Measurements from ENCODE around the gene JAZF1. TPM values are rescaled to one million over a fixed set of nuclear protein-coding genes. Genes with fewer than 3 reads are reported as not detected.

The JAZF1 gene
- total and polyA plus RNA-seq, 10 of the 15 experiments (the other 5 are each of a cell fraction or from before 2014, with no cell fraction given): 0.04 to 0.82 (median 0.15) TPM; not detected in 3

DNA sequence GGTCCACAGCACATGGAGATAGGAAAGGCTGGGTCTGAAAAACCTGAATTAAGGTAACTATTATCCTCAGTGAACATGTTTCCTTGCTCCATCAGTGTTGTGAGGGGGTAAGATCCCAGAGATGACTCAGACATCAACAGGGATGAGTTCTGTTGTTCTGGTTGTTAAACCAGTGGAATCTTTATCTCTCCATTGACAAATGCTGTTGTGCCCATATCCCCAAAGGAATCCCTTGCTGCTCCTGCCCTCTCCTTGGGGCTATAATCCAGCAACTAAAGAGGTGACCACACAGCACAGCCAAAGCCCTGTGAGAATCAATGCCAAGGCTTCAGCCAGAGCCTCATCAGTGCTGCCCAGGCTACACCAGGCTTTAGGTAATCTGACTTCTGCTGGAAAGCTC is 113.4 kb downstream of the JAZF1 start (continued):
- TF ChIP-seq ZBTB11 (CRISPR knock-in tag; IDR thresholded peaks at IDR 0.05) (no peak), ATF2 (IDR thresholded peaks at IDR 0.05; ENCODE audit: low read length) (no peak)

DNA sequence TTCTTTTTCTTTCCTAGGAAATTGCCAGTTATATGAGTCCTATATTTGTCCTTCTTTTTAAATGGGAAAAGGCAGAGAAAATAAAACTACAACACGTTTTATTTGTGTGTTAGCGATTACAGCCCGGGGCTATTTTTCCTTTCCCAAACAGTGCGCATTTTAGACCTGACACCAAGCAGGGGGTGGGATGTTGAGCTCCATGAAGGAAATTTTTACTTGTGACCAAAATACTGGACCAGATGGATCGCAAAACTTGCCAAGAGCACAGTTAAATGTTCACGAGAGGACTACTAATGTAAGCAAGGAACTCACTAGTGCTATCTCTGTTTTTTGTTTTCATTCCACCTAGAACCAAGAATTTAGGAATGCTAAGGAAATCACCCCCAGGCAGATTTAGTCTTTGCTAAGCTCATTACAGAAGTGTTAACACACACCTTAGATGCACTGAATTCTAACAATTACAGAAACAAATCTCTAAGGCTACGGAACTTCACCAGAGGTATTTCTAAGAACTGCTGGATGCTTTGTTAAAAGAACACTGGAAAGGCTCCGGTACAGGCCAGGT is 114.8 kb downstream of the JAZF1 start:
- no TSS peak for BruUV-seq (replicated peaks)
- in situ Hi-C loops (cut with MboI): no loop called here
- H3K79me2 ChIP-seq (ENCODE audit: control insufficient read depth, insufficient read depth, low read length): no peaks in the 10 kb centered on the region

More for the DNA sequence above, 114.8 kb downstream of the JAZF1 start:
- intact Hi-C loops (cut with micrococcal nuclease; ENCODE audit: unreplicated experiment): no loop called here
- DNase-seq (ENCODE audit: low read depth, low spot score): no peak
- no peak for TF ChIP-seq IKZF1 (conservative IDR thresholded peaks at IDR 0.05)
- TF ChIP-seq HCFC1 (IDR thresholded peaks at IDR 0.05; ENCODE audit: low read length): no peak
- no peak for TF ChIP-seq CBX3 (IDR thresholded peaks at IDR 0.05; ENCODE audit: borderline replicate concordance, low read depth)
- no peak for TF ChIP-seq ZBTB11 (CRISPR knock-in tag; IDR thresholded peaks at IDR 0.05)
- TF ChIP-seq IRF5 (IDR thresholded peaks at IDR 0.05; ENCODE audit: borderline replicate concordance): no peak
- Histone ChIP-seq H3K36me3 (ENCODE audit: control insufficient read depth in 2 of 2, insufficient read depth in 2 of 2, low read length in 1 of 2) (no peaks in the 10 kb centered on the region), H3K4me1 (ENCODE audit: control insufficient read depth, insufficient read depth, low read length) (no peaks in the 10 kb centered on the region), H3K4me3 (no peak overlapping the region), H3K27ac (ENCODE audit: control insufficient read depth, insufficient read depth) (no peak overlapping the region), H3K9me3 (replicated peaks; ENCODE audit: control insufficient read depth, insufficient read depth, low read length) (no peaks in the 10 kb centered on the region), H3K9ac (ENCODE audit: control insufficient read depth, insufficient read depth, low read length) (no peak overlapping the region), H3K27me3 (replicated peaks in 1 of 2; ENCODE audit: control insufficient read depth in 2 of 2, insufficient read depth in 2 of 2, low read length in 1 of 2) (peaks cover 1 to 2% of the 10 kb centered on the region in 2 experiments; a peak in 2 of 4 replicates), H2AFZ (ENCODE audit: control insufficient read depth, low read depth, low read length) (no peak overlapping the region), H3K4me2 (ENCODE audit: control insufficient read depth, insufficient read depth) (no peak overlapping the region), H4K20me1 (ENCODE audit: control insufficient read depth, insufficient read depth) (no peaks in the 10 kb centered on the region)
- POLR2A ChIA-PET: no interaction called here
- CTCF ChIA-PET: interaction anchor here (3.8 to 9.1 kb wide), 2 partner anchors 12 to 30 kb away, joined by 18 to 126 read pairs; no protein-coding TSS in a partner anchor
- 52% methylated on average over 8 of the region's 8 CpGs for WGBS (ENCODE audit: insufficient coverage, insufficient replicate concordance, low lambda C conversion rate, missing lambda C conversion rate)
- SMC1A ChIA-PET (ENCODE audit: uncharacterized antibody, unreplicated experiment): no interaction called here
- no peak for ATAC-seq
- no peak for FAIRE-seq
- RAD21 ChIA-PET (ENCODE audit: unreplicated experiment): no interaction called here
